ENCODE results near the gene C12orf57. TPM values are rescaled to one million over a fixed set of nuclear protein-coding genes. Genes with fewer than 3 reads are reported as not detected.

Gene C12orf57
- total RNA-seq, 1 donor from 2014 or later, result 162 TPM

- no peak for DNase-seq (ENCODE audit: low spot score)
- intact Hi-C loops (cut with DNase I), result no loop called here
These were observed 27.2 kb upstream of the C12orf57 start for GRCh38 chr12:6916426-6917200.

DNA sequence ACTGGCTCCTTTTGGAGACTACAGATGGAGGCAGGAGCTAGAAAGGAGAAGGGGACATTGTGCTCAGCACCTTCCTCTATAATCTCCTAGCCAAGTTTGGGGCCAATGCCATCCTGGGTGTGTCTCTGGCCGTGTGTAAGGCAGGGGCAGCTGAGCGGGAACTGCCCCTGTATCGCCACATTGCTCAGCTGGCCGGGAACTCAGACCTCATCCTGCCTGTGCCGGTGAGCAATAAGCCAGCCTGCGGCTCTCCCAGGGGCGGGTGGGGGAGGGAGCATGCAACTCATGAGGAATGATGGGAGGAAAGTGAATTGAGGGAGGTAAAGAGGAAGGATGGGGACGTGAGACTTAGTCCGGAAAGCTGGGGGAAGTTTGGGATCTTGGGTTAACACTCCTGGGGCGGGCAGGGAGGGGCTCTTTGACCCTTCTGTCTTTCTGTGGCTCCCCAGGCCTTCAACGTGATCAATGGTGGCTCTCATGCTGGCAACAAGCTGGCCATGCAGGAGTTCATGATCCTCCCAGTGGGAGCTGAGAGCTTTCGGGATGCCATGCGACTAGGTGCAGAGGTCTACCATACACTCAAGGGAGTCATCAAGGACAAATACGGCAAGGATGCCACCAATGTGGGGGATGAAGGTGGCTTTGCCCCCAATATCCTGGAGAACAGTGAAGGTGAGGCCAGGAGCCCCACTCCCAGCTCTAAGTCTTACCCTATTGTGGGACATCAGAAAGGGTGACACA, 26.2 kb upstream of the C12orf57 start:
- DNase-seq (ENCODE audit: low spot score), result no peak
- intact Hi-C loops (cut with DNase I), result no loop called here

DNA sequence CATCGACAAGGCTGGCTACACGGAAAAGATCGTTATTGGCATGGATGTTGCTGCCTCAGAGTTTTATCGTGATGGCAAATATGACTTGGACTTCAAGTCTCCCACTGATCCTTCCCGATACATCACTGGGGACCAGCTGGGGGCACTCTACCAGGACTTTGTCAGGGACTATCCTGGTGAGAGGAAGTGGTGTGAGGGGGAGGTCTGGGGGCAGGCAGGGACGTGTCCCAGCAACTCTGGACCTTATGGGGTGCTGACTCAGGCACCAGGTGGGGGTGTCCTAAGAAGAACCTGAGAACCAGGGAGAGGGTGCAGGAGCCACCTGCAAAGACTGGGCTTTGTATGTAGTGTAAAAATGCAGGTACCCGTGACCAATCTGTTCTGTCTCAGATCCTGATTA, 24.2 kb upstream of the C12orf57 start:
- DNase-seq (ENCODE audit: low spot score), result no peak
- intact Hi-C loops (cut with DNase I), result no loop called here

GRCh38 chr12:6921539-6921938, 22.3 kb upstream of the C12orf57 start:
- no peak for DNase-seq (ENCODE audit: low spot score)
- intact Hi-C loops (cut with DNase I), result no loop called here

GRCh38 chr12:6921996-6922946, 21.6 kb upstream of the C12orf57 start:
- intact Hi-C loops (cut with DNase I), result no loop called here
- DNase-seq (ENCODE audit: low spot score), result no peak

DNA sequence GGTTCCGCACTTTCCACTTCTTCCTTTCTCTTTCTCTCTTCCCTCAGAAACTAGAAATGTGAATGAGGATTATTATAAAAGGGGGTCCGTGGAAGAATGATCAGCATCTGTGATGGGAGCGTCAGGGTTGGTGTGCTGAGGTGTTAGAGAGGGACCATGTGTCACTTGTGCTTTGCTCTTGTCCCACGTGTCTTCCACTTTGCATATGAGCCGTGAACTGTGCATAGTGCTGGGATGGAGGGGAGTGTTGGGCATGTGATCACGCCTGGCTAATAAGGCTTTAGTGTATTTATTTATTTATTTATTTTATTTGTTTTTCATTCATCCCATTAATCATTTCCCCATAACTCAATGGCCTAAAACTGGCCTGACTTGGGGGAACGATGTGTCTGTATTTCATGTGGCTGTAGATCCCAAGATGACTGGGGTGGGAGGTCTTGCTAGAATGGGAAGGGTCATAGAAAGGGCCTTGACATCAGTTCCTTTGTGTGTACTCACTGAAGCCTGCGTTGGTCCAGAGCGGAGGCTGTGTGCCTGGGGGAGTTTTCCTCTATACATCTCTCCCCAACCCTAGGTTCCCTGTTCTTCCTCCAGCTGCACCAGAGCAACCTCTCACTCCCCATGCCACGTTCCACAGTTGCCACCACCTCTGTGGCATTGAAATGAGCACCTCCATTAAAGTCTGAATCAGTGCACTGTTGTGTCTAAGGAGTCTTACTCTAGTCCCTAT, 20.7 kb upstream of the C12orf57 start:
- intact Hi-C loops (cut with DNase I), result no loop called here
- no peak for DNase-seq (ENCODE audit: low spot score)

DNA sequence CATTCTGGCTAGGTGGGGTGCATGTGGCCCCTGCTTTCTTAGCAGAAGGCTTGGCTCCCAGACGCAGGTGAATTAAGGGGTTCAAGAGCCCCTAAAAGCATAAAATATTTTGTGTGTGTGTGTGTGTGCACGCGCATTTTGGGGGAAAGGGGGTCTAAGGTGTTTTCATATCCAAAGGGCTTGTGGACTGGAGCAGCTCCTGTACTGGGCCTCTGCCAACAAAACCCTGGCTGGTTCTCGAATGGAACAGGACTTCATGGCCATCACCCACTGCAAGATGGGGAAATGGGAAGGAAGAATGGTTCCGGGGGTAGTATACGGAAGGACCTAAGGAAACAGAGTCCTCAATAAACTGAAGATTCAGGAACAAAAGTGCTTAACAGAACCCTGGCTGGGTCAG, 20.0 kb upstream of the C12orf57 start:
- intact Hi-C loops (cut with DNase I), result loop anchor here (2.0 kb wide), 2 partner anchors 21 to 41 kb away; partner anchors contain the start of gene C12orf57
- DNase-seq (ENCODE audit: low spot score), result no peak

GRCh38 chr12:6925239-6925539, 18.6 kb upstream of the C12orf57 start:
- intact Hi-C loops (cut with DNase I), result loop anchor here (2.0 kb wide), 2 partner anchors 20 to 40 kb away; partner anchors contain the start of gene C12orf57
- DNase-seq (ENCODE audit: low spot score), result no peak

DNA sequence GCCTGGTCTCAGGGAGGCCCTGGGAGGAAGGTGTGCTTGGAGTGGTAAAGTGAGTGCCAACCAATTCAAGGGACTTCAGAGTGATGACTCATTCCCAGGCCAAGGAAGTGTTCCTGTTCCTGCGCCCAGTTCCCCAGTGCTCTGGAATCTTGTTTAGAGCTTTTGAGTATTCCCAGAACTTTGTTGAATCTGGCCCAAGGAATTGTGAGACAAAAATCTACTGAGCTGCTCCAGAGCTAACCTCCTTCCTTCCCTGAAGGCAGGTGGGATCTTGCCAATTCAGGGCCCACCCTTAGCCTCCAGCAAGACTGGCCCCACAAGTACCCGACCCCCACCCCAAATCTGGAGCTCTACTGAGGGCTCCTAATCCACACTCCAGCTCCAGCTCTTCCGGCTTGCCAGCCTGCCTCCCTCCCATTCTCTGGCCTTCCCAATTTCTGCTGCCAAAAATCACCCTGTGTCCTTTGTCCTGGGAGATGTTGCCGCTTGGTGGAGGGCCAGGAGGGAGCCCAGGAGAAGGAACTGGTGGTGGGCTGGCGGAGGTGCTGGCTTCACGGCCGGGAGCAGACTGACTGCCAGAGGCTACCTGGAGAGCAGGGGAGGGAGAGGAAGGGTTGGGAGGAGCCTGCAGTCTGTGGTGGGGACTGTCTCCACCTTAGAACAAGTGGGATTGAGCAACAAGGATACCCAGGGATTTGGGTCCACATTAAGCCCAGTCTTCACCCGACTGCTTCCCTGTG, 18.1 kb upstream of the C12orf57 start:
- DNase-seq (ENCODE audit: low spot score), result peak; percentile 81
- intact Hi-C loops (cut with DNase I), result loop anchor here (2.0 kb wide), 2 partner anchors 19 to 39 kb away; partner anchors contain the start of gene C12orf57

DNA sequence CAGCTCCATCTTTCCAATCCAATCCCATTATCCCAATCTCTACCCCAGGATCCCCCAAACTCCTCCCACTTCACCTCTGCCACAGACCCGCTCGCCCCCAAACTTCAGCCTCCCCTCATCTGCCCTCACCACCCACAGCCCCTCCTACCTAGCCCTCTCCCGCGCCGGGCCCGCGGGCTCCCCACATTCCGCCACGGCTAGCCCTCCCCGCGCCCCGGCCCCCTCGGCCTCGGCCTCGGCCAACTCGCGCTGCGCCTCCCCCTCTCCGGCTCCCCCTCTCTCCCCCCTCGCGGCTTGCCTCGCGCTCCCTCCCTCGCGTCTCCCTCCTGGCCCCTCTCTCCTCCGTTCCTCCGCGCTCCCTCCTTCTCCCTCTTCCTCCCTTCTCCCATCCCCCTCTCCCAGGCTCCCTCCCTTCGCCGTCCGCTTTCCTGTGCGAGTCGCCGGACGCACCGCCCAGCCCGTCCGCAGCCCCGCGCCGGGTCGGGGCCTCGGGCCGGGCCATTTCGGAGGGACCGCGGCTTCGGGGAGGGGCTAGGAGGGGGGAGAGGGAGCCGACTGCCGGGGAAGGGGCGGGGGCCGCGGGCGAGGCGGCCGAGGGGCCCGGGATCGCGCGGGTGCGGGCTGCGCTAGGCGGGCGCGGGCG, 16.3 kb upstream of the C12orf57 start, which contains the start of gene ATN1:
ATN1 (plus strand) TSS at position 581 of the 643 bp plus-strand sequence. CDS start 6,043 bp downstream, outside the sequence.
- intact Hi-C loops (cut with DNase I), result no loop called here
- peak; percentile 90 for DNase-seq (ENCODE audit: low spot score)

DNA sequence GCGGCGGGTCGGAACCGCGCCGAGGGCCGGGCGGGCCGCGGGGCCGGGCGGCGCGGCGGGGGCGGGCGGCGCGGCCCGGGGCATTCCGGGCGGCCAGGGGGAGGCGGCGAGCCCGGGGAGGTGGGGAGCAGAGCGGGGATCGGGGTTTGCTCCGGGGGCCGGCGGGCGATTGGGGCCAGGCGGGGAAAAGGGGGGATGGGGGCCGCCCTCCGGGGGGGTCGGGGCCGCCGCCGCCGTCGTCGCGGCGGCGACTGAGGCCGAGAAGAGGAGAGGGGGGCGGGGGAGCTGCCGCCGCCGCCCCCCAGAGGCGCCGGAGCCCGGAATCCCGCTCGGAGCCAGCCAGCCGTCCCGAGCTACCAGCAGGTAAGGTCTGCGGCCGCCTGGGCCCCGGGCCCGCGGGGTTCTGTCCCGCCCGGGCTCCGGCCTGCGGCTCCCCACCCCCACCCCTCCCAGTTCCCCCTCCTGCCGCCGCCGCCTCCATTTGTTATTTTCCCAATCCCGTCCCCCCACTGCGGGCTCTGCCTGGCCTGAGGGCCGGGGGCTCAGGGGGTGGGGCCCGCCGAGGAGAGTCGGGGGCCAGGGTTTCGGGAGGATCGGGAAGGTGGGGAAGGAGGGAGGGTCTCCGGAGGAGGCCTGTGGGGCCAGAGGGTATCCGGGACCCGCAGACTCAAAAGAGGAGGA, 15.7 kb upstream of the C12orf57 start:
- intact Hi-C loops (cut with DNase I), result no loop called here
- peak; percentile 61 for DNase-seq (ENCODE audit: low spot score)

DNA sequence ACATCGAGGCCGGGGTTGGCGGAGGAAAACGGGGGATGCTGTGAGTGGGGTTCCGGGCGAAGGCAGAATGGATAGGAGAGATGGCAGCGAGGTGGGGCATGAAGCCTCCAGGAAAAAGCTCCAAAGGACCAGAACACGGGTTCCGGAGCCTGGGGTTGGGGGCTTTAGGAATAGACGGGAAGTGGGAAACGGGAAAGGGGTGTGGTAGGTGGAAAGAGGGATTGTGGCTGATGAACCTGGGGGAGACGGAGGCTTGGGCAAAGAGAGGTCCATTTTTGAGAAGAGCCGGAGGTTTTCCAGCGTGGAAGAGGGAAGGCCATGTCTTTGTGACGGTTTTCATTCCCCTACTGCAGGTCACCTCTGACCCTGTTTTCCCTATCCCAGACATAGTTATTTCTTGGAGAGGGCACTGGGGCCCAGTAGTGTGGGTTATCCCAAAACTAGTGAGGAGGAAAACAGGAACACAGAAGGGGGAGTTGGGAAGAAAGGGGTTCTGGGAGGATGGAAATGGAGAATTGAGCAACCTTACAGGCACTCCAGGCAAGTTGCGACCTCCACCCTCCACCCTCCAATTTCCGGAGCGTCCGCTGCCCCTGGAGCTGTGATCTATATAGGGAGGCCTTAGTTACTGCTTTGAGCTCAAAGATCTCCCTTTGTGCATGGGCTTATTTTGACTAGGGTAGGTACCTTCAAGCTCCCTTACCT, 15.0 kb upstream of the C12orf57 start:
- DNase-seq (ENCODE audit: low spot score), result no peak
- intact Hi-C loops (cut with DNase I), result no loop called here

- intact Hi-C loops (cut with DNase I), result no loop called here
- peak; percentile 24 for DNase-seq (ENCODE audit: low spot score)
These were observed 14.1 kb upstream of the C12orf57 start for GRCh38 chr12:6929466-6930452.

- intact Hi-C loops (cut with DNase I), result no loop called here
- DNase-seq (ENCODE audit: low spot score), result no peak
These were observed 11.1 kb upstream of the C12orf57 start for GRCh38 chr12:6932766-6933165.

DNA sequence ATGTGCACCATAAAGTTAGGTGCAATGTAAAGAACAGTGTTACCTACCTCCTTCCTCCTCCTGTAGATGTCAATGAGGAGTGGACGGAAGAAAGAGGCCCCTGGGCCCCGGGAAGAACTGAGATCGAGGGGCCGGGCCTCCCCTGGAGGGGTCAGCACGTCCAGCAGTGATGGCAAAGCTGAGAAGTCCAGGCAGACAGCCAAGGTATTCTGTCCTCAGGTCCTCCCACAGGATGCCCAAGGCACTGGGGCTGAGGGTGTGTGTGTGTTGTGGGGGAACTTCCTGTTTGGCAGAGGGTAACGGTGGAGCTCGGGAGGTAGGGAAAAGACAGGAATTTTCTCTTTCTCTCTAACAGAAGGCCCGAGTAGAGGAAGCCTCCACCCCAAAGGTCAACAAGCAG, 9.7 kb upstream of the C12orf57 start:
- no peak for DNase-seq (ENCODE audit: low spot score)
- intact Hi-C loops (cut with DNase I), result no loop called here
